ENCODE data around the gene AIFM1. TPM values are rescaled to one million over a fixed set of nuclear protein-coding genes. Genes with fewer than 3 reads are reported as not detected.
A peak's percentile ranks its signal among the peaks of the same experiment; 100 is the strongest.

AIFM1 gene
- total and polyA plus RNA-seq, 2 of the 4 experiments (the other 2 are of a cell fraction) = 22.0 to 27.4 TPM

DNA sequence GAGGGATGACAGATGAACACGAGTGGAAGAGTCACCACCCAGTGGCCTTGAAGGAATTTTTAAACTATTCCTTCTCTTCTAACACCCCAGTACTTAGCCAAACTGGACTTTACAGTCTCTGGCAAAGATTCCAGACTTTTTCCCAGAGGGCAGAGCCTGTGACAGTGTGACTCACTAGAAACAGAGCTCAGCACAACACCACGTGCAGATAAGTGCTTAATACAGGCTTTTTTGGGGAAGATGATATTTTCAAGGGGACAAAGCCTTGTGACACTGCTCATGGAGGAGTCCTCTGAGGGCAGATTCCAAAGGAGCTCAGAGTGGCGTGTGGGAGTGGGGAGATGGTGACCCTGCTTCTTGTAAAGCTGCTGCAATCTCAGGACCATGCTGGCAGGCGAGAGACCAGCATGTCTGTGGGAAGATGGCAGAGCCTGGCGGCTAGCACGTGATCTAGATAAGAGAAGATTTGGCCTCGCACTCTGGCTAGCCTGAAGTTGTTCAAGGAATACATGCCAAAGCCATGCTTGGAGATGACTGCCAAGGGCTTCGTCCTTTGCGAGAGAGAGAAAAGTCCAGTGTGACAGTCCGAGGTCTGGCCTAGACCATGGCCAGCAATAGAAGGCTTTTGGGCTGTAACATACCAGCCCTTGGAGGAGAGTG is 8.5 kb upstream of the AIFM1 start (continued):
- TF ChIP-seq FOS (IDR thresholded peaks at IDR 0.05; ENCODE audit: low read depth, low read length) (no peak), RCOR1 (IDR thresholded peaks at IDR 0.05; ENCODE audit: insufficient replicate concordance, low read length) (no peak)

DNA sequence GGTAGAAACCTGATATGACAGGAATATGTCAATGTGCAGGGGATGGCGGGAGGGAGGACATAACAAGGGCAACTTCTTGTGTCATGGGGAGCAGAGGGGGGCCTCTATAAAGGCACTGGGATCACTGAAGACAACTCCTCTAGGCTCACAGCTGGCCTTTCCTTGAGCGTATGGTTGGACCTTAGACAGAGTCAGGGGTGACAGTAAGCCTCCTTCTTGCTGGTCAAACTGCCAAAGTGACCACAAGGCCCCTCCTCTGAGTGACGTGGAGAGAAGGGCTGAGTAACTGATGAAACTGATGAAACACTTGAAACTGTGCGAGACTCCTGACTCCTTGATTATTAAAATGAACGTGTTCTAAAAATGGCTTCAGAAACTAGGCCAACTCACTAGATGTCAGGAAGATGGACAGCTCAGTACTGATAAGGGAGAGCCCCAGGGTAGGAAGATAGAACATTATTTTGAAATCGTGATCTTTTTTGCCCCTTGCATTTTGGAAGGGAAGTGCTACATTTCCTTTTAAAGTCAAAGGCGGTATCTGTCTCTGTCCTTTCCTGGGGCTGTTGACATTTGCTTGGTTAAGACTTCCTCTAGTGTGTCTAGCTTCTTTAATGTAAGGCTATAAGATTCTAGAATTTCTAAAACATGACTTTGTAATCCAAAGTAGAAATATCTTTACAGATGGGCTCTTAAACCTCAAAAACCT is 7.7 kb upstream of the AIFM1 start:
- peak overlapping the region; percentile 67 for H3K4me2 ChIP-seq (ENCODE audit: low read depth, low read length)
- H2AK5ac ChIP-seq (ENCODE audit: low read depth, low read length) = no peak overlapping the region
- intact Hi-C loops (cut with micrococcal nuclease) = loop anchor here (5.0 kb wide), 1 partner anchor 61 kb away; the partner anchor contains the start of gene ELF4
- H3K4me1 ChIP-seq (ENCODE audit: control insufficient read depth, insufficient read depth, low read length) = peaks cover 7% of the 10 kb centered on the region
- peaks cover 11% of the 10 kb centered on the region; the same call in 1 of the 2 replicates for H3K9me1 ChIP-seq (ENCODE audit: insufficient read depth, low read length)
- BruUV-seq (replicated peaks) = no TSS peak
- no peak overlapping the region for H2AK9ac ChIP-seq (replicated peaks; ENCODE audit: low read depth, low read length, poor library complexity)
- peak overlapping the region; percentile 69; the same call in 1 of the 2 replicates for H3K56ac ChIP-seq (ENCODE audit: extremely low read depth, insufficient read depth, low read length)
- ATAC-seq (ENCODE audit: low read depth) (peak; percentile 52), DNase-seq (peak; percentile 91)
- CTCF ChIA-PET = interaction anchor here (1.0 kb wide), 1 partner anchor 18 kb away, joined by 3 read pairs; no protein-coding TSS in a partner anchor
- H3K4me3 ChIP-seq (ENCODE audit: insufficient read depth, low read depth, low read length) = no peak overlapping the region
- H2BK20ac ChIP-seq (ENCODE audit: low read depth, low read length) = peak overlapping the region; percentile 61; the same call in 1 of the 2 replicates
- no peaks in the 10 kb centered on the region for H3K36me3 ChIP-seq (ENCODE audit: control insufficient read depth, insufficient read depth, low read length)
- peak overlapping the region; percentile 36; the same call in 1 of the 3 replicates for H2BK15ac ChIP-seq (ENCODE audit: low read depth, low read length)
- H4K20me1 ChIP-seq (ENCODE audit: insufficient read depth, low read length) = no peaks in the 10 kb centered on the region
- peak overlapping the region; percentile 95 for H2BK120ac ChIP-seq (ENCODE audit: low read depth, low read length)
- H3K4ac ChIP-seq (ENCODE audit: low read depth, low read length) = peak overlapping the region; percentile 85
- H4K8ac ChIP-seq (ENCODE audit: low read depth in 2 of 2, low read length in 2 of 2) = peak overlapping the region in 1 of 2 experiments; percentile 47; a peak in 1 of 4 replicates
- no peak overlapping the region for H3K18ac ChIP-seq (ENCODE audit: low read depth, low read length)
- H3K23ac ChIP-seq (ENCODE audit: low read depth, low read length) = peak overlapping the region; percentile 76
- WGBS, 2 experiments (ENCODE audit: extremely low coverage in 2 of 2, insufficient read length in 1 of 2) = no CpG with 5 or more reads among the region's 7 CpGs
- peak overlapping the region; percentile 36; the same call in 1 of the 2 replicates for H3K9ac ChIP-seq (ENCODE audit: low read depth, low read length)
- no peak overlapping the region for H2AFZ ChIP-seq (replicated peaks; ENCODE audit: low read length, poor library complexity)
- H3K9me3 ChIP-seq (ENCODE audit: control insufficient read depth, insufficient read depth, low read length) = no peaks in the 10 kb centered on the region
- H3K79me1 ChIP-seq (ENCODE audit: low read depth in 1 of 2, low read length in 2 of 2) = no peaks in the 10 kb centered on the region
- peak overlapping the region; percentile 57 for H4K91ac ChIP-seq (ENCODE audit: insufficient read depth, low read depth, low read length)
- H2BK5ac ChIP-seq (ENCODE audit: low read depth, low read length, poor library complexity, severe bottlenecking) = peak overlapping the region; percentile 76
- H3K27me3 ChIP-seq (ENCODE audit: control insufficient read depth, insufficient read depth, low read length) = peaks cover 2% of the 10 kb centered on the region; the same call in 1 of the 2 replicates
- H4K5ac ChIP-seq (ENCODE audit: low read depth, low read length) = no peak overlapping the region; the same call in 1 of the 2 replicates
- in situ Hi-C loops (cut with MboI; ENCODE audit: low sequenced_read_pairs) = no loop called here
- peak overlapping the region; percentile 50; the same call in 1 of the 2 replicates for H3K27ac ChIP-seq (ENCODE audit: insufficient read depth, low read length)
- POLR2A ChIA-PET (ENCODE audit: unreplicated experiment) = no interaction called here
- dilution Hi-C loops (cut with HindIII; ENCODE audit: low sequenced_read_pairs, unreplicated experiment) = no loop called here
- H3K14ac ChIP-seq (replicated peaks; ENCODE audit: low read depth, low read length) = peak overlapping the region; percentile 94
- TF ChIP-seq RFX5 (IDR thresholded peaks at IDR 0.05; ENCODE audit: low read depth, low read length) = no peak
- TF ChIP-seq, protein P1, sequence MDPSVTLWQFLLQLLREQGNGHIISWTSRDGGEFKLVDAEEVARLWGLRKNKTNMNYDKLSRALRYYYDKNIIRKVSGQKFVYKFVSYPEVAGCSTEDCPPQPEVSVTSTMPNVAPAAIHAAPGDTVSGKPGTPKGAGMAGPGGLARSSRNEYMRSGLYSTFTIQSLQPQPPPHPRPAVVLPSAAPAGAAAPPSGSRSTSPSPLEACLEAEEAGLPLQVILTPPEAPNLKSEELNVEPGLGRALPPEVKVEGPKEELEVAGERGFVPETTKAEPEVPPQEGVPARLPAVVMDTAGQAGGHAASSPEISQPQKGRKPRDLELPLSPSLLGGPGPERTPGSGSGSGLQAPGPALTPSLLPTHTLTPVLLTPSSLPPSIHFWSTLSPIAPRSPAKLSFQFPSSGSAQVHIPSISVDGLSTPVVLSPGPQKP (IDR thresholded peaks at IDR 0.05; ENCODE audit: borderline replicate concordance, low read depth, low read length) = no peak
- TF ChIP-seq RCOR1 (IDR thresholded peaks at IDR 0.05; ENCODE audit: insufficient replicate concordance, low read length) = no peak
- no peak for TF ChIP-seq MXI1 (IDR thresholded peaks at IDR 0.05; ENCODE audit: borderline replicate concordance, low read depth, low read length)
- TF ChIP-seq RAD21 (IDR thresholded peaks at IDR 0.05; ENCODE audit: low read length) = no peak
- TF ChIP-seq NFE2L2 (IDR thresholded peaks at IDR 0.05; ENCODE audit: low read depth, low read length) = no peak
- no peak for TF ChIP-seq MAZ (IDR thresholded peaks at IDR 0.05; ENCODE audit: borderline replicate concordance, low read depth, low read length)
- TF ChIP-seq, protein P2, sequence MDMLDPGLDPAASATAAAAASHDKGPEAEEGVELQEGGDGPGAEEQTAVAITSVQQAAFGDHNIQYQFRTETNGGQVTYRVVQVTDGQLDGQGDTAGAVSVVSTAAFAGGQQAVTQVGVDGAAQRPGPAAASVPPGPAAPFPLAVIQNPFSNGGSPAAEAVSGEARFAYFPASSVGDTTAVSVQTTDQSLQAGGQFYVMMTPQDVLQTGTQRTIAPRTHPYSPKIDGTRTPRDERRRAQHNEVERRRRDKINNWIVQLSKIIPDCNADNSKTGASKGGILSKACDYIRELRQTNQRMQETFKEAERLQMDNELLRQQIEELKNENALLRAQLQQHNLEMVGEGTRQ (IDR thresholded peaks at IDR 0.05; ENCODE audit: low read depth, low read length) = no peak
- no peak for TF ChIP-seq CHD1 (IDR thresholded peaks at IDR 0.05; ENCODE audit: low read depth, low read length)
- TF ChIP-seq BHLHE40 (IDR thresholded peaks at IDR 0.05; ENCODE audit: low read depth, low read length) = no peak

Measured in IMR-90 (cell line).